LoVo (cell line): ENCODE results near the gene S1PR3.

Experiments
- DNase-seq: peaks from one replicate; pipeline ENCODE4 v3.0.0-alpha.2; 2016; ENCODE audit warnings: low spot score

The S1PR3 gene

DNA sequence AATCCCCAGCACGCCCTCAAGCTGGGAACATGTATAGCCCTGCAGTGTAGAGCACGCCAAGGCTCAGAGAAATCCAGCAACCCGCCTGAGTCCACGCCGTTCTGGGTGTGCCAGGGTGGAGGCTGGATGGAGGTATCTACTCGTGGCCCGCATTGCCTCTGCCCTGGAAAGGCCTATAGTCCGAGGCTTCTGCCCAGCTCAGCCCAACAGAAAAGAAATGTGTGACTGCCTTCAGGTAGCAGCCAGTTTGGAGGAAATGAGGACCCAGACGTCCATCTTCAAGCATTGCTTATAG lies 18.2 kb downstream of the S1PR3 start:
- no peak for DNase-seq

DNA sequence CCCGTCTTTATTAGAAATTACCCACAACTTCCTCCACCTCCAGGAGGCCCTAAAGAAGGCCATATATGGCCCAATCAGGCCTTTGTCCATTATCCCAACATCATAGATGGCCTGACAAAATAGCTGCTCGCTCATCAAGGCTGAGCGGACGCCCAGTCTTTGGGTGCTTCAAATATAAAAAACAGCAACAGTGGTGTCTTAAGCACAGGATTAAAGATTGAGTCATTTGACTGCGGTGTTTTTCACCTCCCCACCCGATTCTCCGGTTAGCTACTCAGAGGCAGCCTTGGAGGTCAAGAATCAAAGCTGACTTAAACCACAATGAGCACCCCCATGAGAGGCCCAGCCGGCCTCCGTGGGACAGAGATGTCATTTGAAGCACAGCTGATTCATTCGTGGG lies 18.8 kb downstream of the S1PR3 start:
- no peak for DNase-seq

DNA sequence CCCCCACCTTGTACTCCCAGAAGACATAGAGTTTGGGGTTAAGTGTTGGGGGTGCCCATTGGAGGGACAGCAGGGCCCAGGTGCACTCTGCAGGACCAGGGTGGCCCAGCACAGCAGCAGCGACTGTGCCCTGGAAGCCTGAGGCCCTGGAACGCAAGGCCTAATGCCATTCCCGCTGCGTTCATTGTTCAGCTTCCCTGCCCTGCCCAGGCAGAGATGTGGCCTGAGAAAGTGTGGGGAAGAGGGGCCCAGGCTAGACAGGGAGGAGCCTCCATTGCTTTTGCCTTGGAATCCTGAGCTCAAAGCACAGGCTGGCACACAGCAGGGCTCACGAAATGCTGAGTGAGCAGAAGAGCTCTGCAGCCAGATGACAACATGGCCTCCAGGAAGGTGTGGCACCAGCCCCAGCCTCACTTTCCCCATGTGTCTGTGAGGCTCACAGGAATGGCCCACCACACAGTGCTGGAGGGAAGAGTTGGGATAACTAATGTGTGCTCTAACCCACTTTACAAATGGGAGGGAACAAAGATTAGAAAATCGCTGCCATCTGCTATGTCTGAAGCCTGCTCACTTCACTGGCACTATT lies 19.4 kb downstream of the S1PR3 start:
- no peak for DNase-seq

DNA sequence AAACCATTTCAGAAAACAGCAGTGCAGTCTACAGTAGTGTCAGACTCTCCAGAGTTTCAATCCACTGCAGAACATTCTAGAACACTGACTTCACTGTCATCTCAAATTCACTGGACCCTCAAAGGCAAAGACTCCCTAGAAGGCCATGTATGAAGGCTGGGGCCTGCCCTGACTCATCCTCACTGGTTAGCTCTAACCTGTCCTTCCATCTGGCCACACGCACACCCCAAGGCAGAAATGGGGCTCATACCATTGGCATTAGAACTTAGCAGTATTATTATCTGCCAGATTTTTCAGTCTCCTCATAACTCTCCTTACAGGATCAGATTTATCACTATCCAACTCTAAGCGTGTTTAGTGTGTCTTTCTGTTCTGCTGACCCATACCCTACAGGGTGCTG lies 20.4 kb downstream of the S1PR3 start:
- no peak for DNase-seq

DNA sequence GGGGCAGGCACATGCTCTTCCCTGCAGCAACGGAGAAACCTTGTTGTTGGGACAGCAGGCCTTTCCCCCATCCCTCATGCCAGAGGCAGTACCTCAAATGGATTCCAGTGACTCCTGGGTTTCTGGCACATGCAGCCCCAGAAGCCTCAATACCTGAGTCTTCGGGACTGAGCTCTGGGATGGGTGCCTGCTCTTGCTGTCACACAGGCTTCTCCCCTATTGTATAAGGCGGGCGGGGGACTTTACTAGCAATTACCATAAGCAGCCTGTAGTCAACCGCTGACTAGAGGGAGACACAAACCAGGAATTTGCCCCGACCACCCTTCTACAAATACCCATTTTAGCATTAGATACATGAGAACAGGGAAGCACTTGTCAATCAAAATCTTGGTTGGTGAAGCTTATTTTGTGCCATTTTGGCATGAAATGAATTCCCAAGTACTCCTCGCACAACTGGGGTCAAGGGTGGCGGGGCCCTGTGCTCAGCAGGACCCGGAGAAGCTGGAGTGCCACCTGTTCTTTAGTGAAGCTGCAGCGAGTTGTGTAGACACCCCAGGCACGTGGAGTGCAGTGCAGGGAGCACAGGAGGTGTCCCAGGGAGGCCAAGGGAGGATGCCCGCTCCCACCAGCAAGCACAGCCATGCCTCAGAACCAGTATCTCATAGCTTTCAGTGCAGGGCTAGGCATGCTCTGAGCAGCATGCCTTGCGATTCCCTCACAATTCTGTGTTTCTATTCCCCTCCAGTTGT lies 21.2 kb downstream of the S1PR3 start:
- DNase-seq = no peak

DNA sequence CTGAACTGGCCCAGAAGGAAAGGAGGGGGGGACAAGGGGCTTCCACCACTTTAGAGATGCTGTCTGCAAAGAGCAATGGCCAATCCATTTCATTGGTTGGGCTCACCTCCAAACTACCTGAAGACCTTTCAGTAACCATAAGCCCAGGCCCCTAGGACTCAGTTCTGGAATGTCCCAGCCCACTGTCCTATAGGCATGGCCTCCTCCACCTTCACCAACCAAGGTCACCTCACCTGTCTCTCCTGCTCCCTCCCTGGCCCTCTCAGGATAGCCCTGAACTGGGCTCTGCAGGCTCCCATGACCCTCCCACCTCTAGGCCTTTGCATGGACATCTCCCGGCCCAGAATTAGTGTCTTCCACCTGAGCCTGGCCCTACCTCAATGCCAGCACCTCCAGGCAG lies 22.4 kb downstream of the S1PR3 start:
- no peak for DNase-seq

DNA sequence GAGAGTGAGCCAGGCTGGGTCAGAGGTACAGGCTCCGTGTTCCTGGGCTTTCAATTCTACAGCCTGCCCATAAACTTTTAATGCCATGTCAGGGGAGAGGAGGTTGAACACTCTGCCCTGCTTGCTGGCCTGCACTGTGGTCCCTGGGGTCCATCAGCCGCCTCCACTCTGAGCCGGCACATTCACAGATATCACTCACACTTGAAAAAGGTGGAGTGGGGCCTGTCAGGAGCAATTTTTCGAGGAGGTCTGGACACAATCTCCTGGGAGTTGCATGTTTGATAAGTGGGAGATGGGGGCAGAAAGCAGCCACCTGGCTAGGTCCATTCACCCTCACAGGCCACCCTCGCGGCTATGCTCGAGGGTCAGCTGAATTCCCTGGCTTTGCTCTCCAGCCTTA lies 22.9 kb downstream of the S1PR3 start:
- DNase-seq = no peak

DNA sequence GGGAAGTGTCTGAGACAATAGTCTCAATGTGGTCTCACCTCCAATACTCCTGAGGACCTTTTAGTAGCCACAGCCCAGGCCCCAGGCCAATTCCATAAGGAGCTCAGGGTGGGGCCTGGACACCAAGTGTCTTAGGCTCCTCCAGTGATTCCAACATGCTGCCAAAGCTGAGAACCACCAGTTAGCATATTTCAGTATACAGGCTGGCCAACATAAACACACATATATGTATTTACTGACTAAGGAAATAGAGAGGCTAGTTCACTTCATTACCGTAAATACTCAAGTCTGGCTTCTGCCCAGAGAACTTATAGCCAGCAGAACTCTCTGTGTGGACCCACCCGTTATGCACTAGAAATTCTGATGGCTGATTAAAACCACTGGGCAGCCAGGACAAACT lies 24.1 kb downstream of the S1PR3 start:
- no peak for DNase-seq

DNA sequence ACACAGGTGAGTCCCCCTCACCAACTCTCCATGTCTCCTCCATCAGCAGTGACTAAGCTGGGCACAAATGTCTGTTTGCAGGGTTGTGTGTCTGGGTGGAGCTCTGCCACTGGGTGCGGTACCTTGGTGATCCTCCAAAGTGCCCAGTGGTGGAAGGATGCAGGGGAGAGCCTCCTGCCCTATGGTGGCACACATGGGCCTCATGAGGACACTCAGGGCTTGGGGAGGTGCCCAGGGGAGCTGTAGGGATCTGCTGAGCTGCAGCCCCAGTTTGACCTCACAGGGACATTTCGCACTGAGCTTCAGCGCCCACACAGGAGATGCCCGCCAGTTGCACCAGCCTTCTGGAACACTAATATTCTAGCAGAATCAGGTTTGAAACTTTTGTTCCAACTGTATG lies 29.5 kb downstream of the S1PR3 start:
- DNase-seq = no peak

DNA sequence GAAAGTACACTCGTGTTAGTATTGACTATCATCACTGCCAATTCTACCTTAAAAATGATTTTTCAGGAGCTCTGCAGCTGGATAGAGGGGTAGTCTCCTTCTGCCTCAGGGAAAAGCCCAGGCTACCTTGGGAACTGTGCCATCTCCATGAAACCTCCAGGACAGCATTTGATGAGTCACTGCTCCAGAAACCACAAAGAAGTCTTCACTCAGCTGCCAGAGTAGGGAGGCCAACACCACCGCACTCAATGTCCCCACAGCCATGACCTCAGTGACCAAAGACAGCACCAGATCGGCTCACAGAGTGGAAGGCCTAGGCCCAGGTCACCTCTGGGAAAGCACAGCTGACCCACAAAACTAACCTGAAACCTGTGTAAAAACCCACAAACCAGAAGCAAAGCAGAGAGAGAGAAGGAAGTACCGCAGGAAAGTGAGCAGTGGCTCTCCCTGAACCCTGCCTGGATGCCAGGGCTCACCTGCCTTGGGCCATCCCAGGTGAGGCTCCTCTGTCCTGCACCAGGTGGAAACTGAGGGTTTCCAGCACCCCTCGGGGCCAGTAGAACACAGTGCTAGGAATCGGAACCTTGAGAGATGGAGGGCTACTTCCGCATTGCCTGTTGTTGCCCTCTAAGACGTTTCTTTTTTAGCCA lies 30.0 kb downstream of the S1PR3 start:
- DNase-seq = peak; percentile 53

DNA sequence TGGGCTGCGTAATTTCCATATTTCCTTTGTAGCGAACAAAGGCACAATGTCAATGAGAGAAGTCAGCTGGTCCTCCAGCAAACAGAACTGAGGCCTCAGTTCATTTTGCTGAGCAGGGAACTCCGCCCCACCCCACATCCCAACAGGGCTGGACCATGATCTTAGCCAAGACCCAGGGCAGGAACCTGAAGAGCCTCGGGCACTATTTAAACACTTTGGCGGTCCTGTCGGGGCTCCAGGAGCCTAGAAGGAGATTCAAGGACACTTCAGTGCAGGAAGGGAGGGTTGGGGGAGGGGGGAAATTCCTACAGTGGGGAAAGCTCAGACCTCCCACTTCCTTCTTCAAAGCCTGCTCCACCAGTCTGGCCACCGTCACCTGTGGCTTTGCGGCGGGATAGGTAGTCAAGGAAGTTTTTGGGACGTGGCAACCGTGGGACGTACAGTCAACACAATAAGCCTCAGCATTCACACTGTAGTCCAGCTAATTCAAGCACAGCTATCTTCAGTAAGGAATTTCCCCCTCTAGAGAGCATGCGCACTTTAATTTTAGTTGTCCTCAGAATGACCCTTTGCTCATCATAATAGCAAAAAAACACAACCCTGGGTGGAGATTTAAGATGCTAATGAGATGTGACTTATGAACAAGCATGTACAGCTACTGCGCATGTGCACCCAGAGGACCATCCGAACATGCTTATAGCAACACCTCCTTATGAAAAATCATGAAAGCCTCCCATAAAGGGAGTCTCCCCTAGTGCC lies 30.9 kb downstream of the S1PR3 start:
- DNase-seq = no peak

DNA sequence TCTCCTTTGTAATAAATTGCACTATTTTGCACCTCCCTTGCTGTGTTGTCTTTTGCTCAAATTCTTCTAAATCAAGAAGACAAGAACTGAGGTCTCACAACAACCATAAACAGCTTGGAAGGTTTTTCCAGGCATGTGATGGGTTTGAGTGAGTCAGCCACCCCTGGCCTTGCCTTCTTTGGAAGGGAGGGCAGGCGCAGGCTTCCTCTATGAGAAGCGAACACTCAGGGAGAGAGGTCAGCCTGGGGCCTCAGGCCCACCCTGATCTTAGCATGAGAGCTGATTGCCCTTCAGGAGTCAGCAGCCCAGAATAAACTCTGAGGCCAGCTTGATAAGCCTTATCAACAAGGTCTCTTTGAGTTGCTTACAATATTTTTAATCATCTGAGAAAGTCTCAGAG lies 31.6 kb downstream of the S1PR3 start:
- no peak for DNase-seq

DNA sequence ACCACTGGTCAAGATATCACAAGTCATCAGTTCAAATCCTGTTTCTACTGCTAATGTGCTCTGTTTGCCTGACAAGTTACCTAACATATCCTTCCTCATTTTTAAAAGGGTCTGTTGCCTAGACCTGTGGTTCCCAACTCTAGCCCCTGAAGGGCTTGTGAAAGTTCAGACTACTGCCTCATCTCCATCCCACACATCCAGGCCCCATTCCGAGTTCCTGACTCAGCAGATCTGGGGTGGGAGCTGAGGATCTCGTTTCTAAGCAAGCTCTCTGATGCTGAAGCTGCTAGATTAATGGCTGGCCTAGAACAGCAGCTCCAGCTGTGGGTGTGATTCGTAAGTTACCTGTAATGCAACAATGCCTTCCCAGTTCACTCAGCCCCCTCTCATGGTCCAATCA lies 32.5 kb downstream of the S1PR3 start:
- no peak for DNase-seq

DNA sequence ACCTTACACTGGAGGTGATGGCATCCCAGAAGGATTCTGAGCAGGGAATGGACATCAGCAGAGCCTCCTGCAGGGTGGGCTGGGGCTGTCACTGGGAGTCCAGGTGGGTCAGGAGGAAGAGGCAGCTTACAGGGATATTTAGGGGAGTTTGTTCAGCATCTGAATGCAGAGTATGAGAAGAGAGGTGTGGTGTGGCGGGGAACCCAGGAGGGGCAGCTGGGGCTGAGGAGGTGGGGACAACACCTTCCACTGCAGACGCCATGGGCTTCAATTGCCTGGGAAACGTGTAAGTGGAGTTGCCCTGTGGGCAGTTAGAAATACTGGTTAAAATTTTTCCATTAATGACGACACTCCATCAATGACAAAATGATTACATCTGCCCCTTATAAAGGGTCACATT lies 33.5 kb downstream of the S1PR3 start:
- DNase-seq = no peak

DNA sequence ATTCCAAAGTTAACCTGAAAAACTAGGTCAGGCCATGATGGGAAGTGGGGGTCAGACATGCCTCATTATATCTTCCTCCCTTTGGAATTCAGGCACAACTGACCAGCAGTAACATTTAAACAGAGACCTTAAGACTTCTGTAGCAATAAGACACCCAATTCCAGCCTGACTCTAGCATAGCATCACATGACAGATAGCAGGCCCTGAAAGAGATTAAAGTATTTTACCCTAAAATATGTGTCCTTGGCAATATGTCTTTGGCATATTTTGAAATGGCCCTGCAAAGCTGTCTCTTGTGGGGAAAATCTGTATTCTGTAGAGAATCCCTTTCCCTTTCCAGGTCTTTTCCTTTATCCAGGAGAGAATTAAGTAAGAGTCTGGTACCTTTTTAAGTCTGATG lies 34.3 kb downstream of the S1PR3 start:
- no peak for DNase-seq

DNA sequence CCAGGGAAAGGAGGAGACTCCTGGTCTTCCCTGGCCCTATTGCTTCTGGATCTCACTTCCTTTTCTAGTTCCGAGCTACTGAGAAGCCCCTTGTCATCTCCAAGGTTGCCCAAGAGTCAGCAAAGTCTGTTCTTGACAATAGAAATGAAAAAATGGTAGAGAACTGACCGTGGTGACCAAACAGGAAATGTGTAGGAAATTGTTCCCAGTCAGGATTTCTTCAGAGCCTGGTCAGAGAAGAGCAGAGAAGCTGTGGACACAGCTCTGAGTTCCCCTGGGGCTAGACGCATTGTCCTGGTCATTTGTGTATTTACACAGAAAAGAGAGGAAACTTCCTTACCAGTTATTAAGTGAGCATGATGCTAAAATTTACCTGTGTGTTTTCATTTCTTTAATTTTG lies 35.6 kb downstream of the S1PR3 start:
- no peak for DNase-seq

DNA sequence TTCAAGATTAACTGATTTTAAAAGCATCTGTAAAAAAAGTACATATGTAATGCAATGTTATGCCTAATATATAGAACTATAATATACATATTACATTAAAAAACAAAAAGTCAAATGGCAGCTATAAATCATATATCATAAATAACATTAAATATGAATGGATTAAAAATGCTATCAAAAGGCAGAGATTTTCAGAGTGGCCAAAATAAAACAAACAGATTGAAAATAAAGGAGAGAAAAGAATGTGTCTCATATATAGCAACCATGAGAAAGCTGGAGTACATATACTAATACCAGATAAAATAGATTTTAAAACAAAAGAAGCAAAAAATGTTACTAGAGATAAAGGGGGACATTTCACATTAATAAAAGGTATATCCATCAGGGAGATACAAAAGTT lies 38.5 kb downstream of the S1PR3 start:
- no peak for DNase-seq

DNA sequence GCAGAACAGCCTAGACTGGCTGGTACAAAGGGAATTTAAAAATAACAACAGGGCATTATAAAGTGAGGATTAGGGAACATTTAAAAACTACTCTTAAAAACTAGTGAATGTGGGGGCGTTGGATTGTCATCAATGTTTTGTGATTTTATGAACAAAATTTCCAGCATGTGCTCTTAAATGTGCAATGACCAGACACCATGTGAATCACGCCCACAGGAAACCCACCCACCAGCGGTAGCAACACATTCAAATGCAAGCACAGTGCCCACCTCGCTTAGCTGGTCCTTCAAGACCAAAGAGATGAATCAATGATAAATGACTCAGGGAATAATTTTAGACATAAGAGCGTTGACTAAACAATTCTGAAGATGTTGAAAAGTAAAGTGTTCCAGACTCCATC lies 40.9 kb downstream of the S1PR3 start:
- no peak for DNase-seq

DNA sequence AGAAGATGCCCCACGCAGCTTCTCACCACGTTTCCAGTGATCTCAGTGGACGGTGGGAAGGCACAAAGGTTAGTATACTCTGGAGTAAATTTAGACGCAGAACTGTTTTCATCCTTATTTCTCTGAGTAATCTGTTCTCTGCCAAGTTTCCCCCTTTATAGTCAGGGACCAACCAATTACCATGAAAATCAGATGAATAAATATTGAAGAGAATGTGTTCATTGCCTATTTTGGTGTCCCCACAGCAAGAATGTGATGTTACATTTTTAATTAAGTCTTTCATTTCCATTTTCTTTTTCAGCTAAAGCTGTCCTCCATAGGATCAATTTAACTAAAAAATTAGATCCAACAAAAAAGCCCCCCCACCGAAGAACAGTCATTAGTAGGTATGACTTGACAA lies 41.4 kb downstream of the S1PR3 start:
- DNase-seq = no peak

DNA sequence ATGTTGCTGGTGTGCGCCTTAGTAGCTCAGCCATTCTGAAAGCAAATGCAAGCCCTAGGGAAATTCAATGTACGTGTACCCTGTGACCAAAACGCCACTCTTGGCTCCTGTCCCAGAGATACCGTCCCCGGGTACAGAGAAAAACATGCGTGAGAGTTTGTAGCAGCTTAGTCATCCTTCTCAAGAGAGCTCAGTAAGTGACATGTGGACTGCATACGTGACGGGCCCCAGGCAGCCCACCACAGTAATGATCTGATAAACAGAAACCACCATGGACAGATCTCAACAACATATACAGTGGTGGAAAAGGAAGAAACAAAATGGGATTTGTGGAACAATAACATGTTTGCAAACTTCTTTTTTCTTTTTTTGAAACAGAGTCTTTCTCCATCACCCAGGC lies 45.1 kb downstream of the S1PR3 start:
- no peak for DNase-seq

DNA sequence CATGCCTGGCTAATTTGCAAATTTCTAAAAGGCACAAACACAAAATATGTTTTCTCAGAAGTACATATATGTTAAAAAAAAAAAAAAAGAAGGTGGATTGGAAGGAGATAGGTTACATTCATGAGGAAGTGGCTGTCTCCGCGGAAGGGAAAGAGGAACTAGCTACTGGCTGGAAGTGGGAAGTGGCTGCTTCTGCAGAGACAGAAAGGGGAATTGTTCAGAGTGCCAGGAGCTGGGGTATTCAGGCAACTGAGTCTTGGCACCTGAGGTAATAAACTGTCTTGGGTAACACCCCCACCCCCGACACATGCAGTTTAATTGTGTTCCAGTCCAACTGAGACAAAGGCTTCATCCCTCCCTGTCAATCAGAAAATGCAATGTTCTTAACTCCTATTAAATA lies 45.6 kb downstream of the S1PR3 start:
- no peak for DNase-seq

DNA sequence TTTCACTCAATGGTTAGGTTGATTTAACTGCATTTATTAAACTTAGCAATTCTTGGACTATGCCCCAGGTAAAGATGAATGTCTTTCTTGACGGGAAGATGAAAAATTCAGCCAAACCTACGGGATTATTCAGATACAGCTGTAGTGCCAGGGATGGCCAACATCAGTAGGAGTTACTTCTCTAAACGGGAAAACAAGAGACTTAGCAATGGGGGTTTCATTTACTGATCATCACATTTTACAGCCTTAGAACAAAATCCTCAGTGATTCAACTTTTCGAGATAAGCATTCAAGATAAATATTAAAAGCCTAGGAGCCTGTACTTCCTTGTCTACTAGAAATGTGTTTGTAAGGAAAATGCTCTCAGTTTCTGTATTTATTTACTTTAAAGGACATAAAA lies 46.1 kb downstream of the S1PR3 start:
- no peak for DNase-seq

DNA sequence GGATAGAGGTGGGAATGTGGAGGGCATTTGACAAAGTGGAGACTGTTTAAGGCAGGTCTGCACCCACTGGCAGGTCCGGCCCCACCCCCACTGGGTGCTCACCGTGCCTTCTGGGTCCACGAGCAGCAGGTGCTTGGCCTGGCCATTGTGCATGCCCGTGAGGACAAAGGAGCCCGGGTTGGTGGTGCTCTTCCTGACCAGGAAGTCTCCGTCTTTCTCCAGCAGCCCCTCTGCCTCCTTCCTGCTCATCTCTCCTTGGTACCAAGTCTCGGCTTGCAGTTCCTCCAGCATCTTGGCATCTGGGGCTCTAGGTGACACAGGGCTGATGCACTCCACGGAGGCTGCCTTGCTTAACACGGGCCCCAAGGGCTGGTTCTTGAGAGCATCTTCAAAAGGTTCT lies 46.6 kb downstream of the S1PR3 start:
- no peak for DNase-seq
